ENCODE results near the gene SRCIN1.

GRCh38 chr17:38561416-38562214 lies 44.1 kb downstream of the SRCIN1 start:
- TF ChIP-seq CTCF (conservative IDR thresholded peaks at IDR 0.05) (no peak), EZH2 (IDR thresholded peaks at IDR 0.05; ENCODE audit: low read depth) (no peak)

Measured in PC-9 (cell line).